Left forelimb (tissue), 1 donor: ENCODE results near the gene FAM199X.

ENCODE experiments used
- DNase-seq: peaks from one replicate; pipeline ENCODE4 v3.0.0-alpha.2; 2018; ENCODE audit warnings: low spot score

FAM199X gene

GRCh38 chrX:104165894-104166734, at the start of gene FAM199X:
Gene FAM199X, plus strand, starts transcription at chrX:104166453. Its CDS starts 333 bp downstream, at chrX:104166786.
- DNase-seq: peak; percentile 88

DNA sequence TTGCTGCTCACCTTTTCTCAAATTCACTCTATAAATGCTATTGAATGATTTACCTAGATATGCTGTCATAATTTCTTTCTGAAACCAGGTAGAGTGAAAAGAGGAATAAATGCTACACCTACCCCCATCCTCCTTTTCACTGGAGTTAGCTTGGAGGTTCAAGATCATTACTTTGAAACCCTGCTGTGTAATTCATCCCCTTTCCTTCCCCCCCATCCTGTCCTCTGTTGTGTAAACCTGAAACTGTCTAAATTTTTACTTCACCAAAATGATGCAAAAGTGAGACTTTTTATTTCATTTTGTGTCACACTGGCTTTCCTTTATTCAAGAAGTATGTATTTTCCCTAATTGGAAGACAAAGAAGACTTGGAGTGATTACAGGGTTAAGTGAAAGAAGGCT, 48.5 kb upstream of the FAM199X start:
- DNase-seq: no peak

- no peak for DNase-seq
Observed at GRCh38 chrX:104118765-104119164, 47.5 kb upstream of the FAM199X start.

DNA sequence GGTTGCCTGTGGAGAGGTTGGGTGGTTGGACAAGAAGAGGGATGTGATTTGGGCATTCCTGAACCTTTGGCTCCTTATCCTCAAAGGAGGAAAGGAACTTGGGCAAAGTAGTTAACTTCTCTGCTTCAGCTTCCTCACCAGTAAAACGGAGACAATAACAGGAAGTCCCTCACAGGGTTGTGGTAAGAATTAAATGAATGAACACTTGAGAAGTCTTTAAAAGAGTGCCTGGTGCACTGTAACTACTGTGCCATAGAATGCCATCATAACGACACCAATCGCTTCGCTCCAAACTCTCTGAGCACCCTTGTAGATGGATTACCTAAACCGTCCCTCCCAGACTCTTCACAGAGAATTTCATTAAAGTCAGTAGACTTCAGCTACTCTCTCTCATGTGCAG, 43.4 kb upstream of the FAM199X start:
- no peak for DNase-seq

- DNase-seq: no peak
Observed at GRCh38 chrX:104126856-104127255, 39.4 kb upstream of the FAM199X start.

DNA sequence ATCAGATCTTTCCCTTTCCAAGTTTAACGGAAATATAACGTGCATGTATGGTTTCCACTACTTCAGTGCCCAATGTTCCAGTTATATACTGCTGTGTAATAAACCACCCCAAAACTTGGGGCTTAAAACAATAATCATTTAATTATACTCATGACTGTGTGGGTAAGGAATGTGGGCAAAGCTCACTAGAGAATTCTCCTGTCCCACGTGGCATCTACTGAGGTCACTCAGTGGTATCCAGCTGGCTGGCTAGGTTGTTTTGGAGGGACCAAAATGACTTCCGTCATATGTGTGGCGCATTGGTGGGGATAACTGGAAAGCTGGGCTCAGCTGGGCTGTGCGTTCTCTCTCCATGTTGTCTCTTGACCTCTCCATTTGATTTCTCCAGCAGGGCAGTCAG, 35.4 kb upstream of the FAM199X start:
- DNase-seq: no peak

GRCh38 chrX:104134583-104135261, 31.5 kb upstream of the FAM199X start:
- DNase-seq: no peak

GRCh38 chrX:104135677-104136076, 30.6 kb upstream of the FAM199X start:
- no peak for DNase-seq

DNA sequence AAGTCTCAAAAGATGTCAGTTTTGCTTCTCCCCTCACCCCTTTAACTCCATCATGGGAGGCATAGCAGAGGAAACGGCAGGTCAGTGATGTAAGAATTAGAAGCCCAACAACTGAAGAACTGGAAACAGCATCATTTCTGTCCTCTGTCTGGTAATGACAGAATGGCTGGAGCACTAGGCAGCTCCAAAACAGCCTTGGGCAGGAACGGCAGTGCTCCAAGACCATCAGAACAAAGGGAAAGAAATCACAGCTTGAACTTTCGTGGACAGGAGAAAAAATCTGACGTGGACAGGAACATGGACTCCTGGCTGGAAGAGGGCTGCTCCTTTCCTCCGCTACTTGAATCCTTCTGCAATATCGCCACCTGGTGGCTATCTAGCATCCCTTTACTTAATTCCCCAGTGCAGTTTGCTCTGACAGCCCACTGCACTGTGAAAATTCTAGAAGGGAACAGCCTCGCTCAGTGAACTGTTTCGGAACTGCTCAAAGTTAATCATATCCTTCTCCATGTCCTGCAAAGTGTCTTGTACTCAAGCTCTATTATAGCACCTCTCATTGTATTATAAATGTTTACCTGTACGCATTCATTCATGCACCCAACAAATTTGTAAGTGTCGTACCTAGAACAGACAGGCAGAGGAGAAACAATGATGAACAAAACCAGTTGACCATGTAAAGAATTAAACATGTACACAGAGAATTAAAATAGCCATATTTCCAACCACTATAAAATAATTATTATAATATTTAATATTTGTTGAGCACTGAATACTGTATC, 29.8 kb upstream of the FAM199X start:
- DNase-seq: peak; percentile 69

DNA sequence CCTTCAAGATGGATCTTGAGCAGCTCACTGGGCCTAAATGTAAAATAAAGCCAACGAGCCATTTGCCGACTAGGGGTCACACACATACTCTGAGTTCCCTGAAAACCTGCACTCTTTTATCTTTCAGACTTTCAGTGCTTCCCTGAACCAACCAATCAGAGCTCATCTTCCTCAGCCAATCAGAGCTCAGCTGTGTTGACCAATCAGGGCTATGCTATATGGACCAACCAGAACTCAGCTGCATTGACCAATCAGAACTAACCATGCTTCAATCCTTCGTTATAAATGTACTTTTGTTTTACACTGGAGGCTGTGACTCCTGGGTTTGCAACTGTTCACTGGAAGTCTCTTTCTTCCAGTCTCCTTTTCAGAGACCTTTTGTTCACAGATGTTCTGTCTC, 28.8 kb upstream of the FAM199X start:
- no peak for DNase-seq

- no peak for DNase-seq
Observed at GRCh38 chrX:104141087-104141760, 25.0 kb upstream of the FAM199X start.

DNA sequence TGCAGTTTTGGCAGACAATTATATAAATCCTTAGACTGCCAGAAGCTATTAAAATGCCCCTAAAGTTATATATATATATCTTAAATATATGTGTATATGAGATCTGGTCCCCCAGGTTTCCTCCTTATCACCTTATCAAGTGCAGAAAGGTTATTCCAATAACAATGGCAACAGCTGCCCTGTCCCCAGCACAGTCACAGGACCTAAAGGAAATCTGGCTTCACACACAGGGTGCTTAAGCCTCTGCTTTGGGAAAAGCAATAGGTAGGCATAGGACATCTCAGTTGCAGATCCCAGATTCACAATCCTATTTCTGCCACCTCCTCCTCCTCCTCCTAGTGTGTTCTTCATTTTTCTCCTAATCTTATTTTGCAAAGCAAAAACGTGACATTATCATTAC, 15.2 kb upstream of the FAM199X start:
- no peak for DNase-seq

DNA sequence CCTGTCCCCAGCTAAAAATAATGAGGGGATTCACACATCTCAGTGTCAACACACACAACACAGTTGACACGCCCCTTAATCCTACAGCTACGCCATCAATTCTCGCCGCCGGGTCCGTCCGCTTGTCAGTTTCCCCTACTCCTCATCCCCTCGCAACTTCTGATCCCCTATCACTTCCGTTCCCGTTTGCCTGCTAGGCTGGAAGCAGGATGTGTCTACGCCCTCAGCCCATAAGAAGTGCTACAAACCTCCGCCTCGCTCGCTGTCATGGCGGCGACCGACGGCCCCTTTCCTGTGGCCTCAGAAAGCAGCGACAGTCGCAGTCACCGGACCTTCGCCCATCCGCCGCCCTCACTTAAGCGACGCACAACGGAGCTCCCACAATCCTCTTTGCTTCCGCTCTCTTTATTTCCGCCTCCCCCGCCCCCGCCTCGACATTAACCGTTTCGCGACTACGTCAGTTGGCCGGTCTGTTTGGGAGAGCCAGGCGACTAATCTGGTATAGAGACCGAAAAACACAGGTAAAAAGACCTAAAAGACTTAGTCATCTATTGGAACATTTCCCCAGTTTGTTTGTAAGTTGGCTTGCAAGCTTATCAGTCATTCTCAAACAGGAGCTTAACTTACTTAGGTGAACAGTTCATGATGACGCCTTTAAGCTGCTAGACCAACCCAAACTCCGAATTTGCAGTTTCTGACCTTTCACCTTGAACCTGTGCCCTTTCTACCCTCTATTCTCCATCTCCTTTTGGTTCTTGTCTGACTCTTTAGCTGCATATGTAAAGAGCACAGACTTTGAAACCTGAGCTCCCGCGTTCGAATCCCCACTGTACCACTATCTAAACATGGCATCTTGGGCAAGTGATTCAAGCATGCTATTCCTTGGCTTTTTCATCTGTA, 9.4 kb upstream of the FAM199X start, which contains the start of gene SLC25A53:
Gene SLC25A53, minus strand, starts transcription at position 380 of the 900 bp plus-strand sequence. CDS start 51,752 bp downstream, outside the sequence.
- peak; percentile 85 for DNase-seq

DNA sequence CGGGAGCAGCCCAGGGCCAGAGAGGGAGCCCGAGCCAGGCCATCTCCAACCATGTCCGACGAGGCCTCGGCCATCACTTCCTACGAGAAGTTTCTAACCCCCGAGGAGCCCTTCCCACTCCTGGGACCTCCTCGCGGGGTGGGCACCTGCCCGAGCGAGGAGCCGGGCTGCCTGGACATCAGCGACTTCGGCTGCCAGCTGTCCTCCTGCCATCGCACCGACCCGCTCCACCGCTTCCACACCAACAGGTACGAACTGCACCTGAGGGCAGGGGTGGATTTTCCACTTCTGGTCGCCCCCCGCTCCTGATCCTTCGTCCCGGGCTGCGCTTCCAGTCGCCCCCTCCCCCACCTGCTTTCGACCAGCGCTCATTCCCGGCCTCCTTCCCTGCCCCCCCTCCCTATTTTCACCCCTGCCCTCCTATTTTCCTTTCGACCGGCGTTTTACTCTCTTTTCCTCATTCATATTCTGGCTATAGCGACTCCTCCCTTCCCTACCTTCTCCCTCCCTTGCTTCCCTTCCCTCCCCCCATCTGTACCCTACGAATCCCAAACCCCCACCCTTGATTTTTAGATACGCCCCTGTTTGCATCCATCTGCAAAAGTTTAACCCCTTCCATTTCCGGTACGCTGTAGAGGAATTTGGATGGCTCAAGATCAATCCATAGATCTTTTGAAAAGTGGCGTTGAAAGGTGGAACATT, 633 bp downstream of the FAM199X start:
- DNase-seq: no peak

DNA sequence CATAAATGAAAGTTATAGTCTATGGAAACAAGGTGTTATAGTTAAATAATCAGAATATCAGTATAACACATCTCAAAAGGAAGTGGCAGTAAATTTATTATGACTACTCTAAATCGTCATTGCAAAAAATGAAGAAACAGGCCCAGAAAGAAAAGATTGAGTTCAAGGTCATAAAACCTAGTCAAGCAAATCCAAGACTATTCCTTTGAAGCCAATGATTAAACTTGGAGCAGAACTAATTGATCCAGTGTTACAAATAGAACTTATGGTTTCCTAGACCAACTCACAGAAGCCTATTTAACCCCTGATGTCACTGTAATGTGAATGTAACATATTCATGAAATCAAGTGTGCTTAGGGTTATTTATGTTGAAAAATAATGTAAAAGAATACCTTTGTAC, 1.9 kb downstream of the FAM199X start:
- DNase-seq: no peak

DNA sequence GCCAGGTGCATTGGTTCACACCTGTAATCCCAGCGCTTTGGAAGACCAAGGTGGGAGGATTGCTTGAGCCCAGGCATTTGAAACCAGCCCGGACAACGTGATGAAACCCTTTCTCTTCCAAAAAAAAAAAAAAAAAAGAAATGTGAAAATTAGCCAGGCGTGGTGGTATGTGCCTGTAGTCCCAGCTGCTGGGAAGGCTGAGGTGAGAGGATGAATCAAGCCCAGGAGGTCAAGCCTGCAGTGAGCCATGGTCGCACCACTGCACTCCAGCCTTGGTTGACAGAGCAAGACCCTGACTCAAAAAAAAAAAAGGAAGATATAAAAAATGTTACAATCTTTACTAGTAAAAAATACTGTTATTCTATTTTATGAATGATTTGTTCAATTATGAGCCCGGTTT, 5.9 kb downstream of the FAM199X start:
- DNase-seq: no peak

DNA sequence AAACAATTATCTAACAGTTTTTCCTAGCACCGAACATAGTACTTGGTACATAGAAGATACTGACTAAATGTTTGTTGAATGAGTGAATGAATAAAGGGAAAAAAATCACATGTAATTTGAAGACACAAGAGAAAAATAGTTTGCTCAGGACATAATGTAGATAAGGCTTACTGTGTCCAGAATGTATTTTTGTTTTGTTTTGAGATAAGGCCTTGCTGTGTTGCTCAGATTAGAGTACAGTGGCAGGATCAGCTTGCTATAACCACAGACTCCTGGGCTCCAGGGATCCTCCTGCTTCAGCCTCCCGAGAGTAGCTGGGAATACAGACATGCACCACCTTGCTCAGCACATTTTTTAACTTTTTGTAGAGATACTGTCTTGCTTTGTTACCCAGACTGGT, 6.5 kb downstream of the FAM199X start:
- DNase-seq: no peak

DNA sequence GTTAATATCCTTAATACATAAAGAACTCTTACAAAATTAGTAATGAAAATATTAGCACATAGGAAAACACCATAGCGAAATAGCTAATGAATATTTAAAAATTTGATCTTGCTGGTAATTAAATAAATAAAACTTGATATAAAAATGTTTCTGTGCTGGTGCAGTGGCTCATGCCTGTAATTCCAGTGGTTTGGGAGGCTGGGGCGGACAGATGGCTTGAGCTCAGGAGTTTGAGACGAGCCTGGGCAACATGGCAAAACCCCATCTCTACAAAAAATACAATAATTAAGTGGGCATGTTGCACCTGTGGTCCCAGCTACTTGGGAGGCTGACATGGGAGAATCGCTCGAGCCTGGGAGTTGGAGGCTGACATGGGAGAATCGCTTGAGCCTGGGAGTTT, 7.6 kb downstream of the FAM199X start:
- no peak for DNase-seq

- no peak for DNase-seq
Observed at GRCh38 chrX:104183685-104184084, 17.4 kb downstream of the FAM199X start.

GRCh38 chrX:104187931-104188330, 21.7 kb downstream of the FAM199X start:
- no peak for DNase-seq
